Fibroblast of the conjunctiva (primary cell): ENCODE measurements around the gene UBE2J1.
"Not testable (repeated sequence)": the region's sequence is repeated elsewhere in the genome, so short reads cannot be mapped to it uniquely, and the experiment has no call there.

Experiments
- DNase-seq: peaks from one replicate; pipeline ENCODE4 v3.0.0-alpha.2; 2010; ENCODE audit warnings: low read depth

The UBE2J1 gene, protein sequence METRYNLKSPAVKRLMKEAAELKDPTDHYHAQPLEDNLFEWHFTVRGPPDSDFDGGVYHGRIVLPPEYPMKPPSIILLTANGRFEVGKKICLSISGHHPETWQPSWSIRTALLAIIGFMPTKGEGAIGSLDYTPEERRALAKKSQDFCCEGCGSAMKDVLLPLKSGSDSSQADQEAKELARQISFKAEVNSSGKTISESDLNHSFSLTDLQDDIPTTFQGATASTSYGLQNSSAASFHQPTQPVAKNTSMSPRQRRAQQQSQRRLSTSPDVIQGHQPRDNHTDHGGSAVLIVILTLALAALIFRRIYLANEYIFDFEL

DNA sequence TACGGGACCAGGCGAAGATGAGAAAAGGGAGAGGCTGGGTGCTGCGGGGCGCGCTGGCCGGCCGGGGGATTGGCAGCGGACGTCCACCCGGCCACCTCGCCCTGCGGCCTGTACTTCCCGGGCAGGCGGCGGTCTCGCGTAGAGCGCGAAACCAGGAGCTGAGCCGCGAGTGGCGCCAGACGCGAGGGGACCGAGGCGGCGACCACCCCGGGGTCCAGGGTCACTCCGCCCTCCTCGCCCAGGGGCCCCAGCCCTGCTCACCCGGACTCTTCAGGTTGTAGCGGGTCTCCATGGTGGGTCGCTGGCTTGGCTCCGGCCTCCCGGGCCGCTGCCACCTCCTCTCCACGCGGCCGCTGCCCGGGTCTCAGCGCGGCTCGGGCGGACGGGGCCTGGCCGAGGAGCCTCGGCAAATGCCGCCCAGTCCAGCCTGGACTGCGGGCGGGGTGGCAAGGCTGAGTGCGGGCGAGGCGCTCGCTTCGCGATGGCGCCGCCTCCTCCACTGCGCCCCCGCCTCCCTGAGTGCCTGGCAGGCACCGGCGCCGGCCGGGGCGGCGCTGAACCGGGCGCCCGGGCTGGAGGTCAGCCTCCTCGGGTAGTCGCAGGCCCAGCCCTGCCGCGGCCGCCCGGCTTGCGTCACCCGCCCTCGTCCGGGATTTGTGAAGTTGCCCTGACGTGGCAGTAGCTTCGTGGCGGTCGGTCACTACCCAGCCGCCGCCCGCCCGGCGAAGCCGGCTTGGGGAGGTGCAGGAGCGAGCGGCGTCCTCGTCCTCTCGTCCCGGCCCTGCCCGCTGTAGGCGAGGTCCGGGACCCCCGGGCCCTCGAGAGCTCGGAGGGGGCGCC is at the start of gene UBE2J1:
Gene UBE2J1, minus strand, starts transcription at position 445 of the 840 bp plus-strand sequence. Its CDS starts 153 bp downstream, at position 292.
- peak; percentile 88 for DNase-seq

DNA sequence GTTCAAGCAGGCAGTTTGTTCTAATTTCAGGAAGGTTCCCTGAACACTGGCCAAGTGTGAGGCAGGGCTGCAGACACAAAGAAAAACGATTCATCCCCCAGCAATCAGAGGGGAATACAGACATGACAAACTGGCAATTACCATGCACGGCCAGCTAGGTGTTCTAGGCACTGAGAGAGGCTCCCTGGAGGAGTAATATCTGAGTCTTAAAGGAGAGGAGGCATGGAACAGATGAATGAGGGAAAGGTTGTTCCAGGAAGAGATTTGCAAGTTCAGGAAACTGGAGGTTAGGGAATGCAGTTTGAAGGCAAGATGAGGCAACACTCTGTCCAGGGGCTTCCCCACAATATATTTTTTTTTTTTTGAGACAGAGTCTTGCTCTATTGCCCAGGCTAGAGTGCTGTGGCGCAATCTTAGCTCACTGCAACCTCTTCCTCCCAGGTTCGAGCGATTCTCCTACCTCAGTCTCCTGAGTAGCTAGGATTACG is 48.4 kb upstream of the UBE2J1 start:
- no peak for DNase-seq

DNA sequence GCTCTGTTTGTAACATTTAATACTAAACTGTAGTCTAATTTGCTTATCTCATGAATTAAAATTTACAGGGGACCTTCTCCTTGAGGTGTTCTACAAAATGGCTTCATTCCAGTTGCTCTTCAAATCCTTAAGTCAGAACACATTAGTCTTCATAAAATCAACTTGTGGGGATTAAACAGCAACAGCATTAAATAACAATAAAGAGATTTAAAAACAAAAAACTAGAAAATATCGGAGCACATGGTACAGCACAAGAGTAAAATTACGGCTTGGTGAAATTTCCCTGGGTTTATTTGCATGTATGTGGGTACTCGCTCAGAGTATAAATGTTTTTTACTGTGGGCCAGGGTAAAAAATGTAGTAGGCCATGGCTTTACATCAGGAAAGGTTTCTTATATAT is 47.5 kb upstream of the UBE2J1 start:
- no peak for DNase-seq

DNA sequence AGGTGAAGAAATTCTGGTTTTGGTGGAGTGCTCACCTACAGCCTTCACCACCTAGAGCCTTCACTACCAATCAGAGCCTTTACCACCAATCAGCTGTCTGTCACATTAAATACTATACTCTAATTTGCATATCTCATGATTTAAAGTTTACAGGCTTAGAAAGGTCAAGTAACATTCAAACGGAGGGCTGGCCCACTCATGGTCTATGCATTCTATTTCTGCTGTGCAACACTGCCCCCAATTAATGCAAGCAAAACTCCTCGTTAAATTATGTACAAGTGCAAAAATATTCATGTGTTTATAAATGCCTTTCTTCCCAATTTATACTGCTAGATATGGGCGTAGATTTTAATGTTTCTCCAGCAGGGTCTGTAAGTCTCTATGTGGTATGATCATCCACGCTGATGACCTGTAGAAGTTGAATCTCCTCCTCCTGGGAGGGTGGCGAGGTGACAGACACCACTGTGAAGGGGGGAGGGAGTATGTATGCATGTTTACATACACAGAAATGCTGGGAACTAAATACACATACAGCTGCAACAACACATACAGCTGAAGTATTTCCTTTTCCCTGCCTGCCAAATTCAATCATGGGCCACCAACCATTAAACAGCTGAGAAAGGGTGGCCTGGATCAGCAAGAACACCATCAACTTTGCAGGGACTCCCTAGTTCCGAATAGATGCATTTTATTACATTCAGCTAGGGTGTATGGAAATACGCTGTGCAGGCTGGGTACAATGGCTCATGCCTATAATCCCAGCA is 46.4 kb upstream of the UBE2J1 start:
- DNase-seq: no peak

DNA sequence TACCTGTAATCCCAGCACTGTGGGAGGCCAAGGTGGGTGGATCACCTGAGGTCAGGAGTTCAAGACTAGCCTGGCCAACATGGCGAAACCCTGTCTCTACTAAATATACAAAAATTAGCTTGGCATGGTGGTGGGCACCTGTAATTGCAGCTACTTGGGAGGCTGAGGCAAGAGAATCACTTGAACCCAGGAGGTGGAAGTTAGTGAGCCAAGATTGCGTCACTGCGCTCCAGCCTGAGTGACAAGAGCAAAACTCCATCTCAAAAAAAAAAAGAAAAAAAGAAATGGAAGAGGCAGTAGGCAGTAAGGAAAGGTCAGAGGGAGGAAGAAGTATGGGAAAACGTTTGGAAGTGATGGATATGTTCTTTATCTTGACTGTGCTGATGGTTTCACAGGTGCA is 45.4 kb upstream of the UBE2J1 start:
- not testable (repeated sequence) for DNase-seq

DNA sequence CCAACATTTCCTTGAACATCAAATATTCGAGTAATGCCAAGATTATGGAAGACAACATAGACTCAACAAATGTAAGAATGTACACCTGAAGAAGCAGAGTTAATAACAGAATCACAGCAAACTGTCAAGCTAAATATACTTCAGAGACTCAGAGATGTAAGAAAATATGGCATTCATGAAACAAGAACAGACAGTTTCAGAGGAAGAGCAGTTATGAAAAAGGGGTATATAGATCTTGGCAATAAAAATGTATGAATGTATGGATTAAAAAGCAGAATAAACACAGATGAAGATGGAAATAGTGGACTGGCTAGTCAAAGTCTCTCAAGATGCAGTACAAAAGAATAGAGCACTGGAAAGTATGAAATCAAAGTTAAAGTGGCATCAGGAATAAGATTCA is 41.1 kb upstream of the UBE2J1 start:
- DNase-seq: no peak

DNA sequence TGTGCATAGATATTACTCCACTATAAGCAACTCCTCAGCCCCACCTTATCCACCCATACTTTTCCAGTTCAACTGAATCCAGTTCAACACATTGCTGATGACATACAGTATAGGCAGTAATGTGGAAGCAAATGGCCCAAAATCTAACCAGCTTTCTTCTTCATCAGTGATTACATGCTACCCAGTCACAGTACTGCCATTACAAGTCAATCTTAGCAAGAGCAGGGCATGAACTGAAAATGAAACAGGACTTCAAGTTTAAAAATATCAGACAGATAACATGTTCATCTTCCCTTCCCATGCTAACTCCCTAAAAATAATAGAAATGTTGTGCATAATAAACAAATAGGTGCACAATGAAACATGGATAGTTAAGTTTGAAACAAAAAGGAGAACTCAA is 40.3 kb upstream of the UBE2J1 start:
- no peak for DNase-seq

DNA sequence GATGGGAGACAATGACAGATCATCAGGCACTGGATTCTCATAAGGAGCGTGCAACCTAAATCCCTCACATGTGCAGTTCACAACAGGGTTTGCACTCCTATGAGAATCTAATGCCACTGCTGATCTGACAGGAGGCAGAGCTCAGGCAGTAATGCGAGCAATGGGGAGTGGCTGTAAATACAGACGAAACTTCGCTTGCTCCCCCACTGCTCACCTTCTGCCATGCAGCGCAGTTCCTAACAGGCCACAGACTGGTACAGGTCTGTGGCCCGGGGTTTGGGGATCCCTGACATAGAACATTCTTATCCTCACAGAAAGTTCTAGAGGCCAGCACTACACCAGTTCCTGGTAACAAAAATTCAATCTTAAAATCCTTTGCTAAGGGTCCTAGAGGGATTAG is 36.3 kb upstream of the UBE2J1 start:
- DNase-seq: no peak

DNA sequence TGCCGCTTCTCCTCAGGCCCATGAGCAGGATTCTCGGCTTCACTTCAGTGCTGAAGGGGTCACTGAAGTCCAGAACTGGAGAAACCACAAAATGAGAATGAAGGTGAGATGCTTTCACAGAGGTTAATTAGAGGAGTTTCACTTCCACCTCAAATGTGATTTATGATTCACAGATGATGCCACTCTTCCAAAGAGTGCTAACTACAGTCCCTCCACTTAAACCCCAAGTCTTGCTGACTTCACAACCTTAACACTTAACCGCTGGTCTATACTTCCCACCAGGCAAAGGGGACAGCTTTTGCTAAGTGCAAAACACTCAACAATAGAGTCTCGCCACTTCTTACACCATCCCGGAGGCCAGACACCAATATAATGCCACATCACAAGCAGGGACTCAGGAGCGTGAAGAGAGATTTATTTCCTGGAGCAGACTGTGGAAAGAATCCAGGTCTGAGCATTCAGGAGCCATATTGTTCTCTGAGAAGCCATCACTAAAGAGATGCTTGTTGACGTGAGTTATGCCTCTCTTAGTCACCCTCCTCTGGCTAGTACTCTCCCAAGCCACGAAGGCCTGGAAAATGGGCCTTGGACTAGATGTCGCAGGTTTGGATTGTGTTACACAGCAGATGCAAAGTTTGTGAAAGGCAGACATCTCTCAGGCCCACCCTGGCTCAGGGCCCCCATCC is 35.1 kb upstream of the UBE2J1 start:
- no peak for DNase-seq

DNA sequence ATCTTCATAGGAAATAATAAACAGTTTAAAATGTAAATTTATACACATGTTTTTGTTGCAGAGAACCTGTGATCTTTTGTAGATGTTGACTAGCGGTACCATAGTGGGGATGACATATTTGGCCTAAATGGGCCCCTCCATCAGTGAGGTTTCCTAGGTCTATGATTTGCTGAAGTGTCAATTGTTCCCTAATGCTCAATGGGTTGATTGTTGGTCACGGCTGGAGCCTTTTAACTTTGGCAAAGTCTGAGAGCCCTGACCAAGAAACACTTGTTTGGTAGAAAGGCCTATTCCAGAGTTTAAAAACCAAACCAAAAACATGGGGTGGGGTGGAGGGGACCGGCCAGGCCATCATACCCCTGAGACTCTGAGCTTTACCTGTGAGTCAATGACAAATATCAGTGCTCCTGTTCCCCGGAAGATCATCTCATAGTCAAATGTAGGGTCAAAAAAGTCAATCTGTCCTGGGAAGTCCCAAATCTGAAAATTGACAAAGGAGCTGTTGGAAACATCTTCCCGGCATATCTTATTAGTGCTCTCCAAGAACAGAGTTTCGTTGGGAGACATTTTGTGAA is 34.5 kb upstream of the UBE2J1 start:
- DNase-seq: no peak

DNA sequence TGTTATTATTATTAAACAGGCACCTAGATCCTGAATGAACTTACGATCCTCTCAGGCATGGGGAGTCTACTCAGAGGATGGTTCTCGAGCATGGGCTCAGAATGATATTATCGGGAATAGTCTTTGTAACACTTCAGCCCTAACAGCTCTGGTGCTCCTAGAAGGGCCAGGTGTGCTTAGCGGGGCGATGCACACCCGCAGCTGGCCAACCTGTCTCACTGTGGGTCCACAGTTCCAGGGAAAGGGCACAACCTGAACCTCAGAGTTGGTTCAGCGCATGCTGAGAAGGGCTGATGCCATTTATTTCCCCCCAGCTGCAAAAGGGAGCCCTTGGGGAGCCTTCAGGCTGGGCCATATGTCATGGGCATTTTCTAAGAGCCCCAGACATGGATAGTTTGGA is 33.3 kb upstream of the UBE2J1 start:
- no peak for DNase-seq

DNA sequence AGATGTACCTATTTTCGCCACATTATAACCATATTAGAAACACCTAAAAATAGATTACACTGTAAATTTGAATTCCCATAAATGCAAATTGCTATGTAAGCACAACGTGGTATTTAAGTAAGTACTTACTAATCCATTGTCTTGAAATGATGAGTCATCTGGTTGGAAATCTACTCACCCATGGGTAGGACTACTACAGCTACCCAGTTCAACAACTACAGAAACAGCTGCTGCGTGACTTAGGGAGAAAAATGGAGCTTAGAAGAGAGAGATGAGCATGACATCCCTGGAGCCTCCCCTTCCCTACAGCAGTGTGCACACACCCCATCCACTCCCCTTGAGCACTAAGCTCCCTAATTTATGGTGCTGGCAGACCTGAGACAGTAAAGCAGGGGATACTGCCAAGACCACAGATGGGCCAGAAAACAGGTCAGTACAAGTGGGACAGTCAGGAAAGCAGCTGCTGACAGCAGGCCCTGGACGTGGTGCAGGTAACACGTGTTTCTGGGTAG is 32.7 kb upstream of the UBE2J1 start:
- DNase-seq: no peak

DNA sequence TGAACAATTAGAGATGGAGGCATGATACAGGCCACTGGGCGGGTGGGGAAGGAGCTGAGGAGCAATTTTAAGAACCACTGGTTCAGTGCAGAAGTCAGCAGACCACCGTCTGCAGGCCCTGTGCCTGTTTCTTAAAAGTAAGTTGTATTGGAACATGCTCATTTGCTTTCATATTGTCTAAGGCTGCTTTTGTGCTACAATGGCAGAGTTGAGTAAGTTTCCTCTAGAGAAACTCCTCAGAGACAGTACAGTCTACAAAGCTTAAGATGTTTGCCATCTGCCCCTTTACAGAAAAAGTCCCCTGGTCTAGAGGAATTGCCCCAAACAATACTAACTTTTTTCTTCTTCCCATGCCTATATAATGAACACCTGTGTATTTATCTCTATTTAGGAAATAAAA is 28.5 kb upstream of the UBE2J1 start:
- no peak for DNase-seq

DNA sequence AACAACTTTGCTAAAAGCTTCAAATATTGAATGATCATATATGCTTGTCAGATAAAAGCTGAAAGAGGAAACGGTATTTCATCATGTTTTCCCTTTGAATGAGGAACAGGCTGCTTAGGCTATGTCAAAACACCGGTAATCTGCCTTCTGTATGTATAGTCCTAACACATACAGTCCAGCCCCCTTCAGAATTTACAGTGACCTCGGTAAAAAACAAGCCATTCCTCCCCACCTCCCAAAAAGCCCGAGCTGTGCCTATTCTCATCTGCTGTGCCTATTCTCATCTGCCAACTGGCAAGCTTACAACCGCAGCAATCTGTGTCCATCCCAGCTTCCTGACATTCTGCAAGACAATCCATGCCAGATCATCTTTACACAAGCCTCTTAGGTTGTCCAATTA is 26.8 kb upstream of the UBE2J1 start:
- no peak for DNase-seq

DNA sequence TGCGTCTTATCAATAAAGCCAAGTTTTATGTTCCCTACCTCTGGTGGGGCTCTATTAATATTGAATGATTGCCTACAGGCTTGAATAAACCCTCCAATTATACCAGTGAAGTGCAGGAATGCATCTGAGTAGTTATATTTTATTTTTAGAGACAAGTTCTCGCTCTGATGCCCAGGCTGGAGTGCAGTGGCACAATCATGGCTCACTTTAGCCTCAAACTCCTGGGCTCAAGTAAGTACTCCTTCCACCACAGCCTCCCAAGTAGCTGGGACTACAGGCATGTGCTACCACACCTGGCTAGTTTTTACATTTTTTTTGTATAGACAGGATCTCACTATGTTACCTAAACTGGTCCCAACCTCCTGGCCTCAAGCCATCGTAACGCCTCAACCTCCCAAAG is 26.1 kb upstream of the UBE2J1 start:
- DNase-seq: no peak

DNA sequence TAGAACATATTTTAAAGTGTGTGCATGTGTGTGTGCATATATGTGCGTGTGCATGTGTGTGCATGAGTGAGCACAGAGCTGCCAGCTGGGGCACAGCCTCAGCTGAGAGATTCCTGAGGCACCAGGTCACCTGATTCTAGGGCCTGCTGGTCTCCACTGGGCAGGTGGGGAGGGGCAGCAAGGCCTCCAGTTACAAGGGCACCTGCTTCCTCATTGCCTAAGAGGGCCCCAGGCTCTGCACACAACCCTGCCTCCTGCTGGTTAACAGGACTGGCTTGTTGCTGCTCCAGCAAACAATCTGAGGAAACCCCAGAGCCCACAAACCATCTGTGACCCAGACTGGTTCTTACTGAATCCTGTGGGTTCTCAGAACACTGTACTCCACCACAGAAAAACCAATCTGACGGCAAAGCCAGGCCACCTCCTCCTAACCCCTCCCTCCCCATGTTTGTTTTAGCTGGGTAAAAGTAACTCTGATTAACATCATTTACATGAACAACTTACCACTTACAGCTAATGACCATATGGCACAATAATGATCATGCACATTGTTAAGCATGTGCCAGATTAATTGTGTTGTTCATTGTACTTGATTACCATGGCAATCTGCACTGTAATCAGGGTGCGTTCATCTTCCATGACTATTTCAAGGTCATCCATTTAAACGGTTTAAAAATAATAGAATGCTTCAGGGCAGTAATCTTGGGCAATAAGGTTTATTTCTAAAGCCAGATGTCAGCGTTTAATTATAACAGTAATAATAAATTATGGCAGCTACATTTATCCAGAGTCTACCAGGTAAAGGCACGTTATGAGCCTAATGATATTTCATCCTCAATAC is 23.1 kb upstream of the UBE2J1 start:
- DNase-seq: no peak

DNA sequence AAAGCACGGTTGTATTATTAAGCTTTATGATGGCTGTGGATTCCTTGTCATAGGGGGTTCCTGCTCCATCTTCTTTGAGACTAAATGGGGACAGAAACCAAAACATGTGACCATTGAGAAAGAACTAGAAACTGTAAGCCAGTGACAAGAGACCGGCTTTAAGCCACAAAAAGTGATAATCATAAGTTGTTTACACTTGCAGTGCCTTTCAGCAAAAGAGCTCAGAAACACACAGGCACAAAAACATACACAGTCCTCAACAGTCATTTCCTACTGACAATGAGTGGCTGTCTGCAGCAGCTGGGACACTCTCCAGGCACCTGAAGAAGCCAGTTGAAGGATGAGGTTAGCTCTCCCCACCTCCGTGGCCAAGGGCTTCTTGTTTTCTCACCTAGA is 20.0 kb upstream of the UBE2J1 start:
- DNase-seq: no peak

DNA sequence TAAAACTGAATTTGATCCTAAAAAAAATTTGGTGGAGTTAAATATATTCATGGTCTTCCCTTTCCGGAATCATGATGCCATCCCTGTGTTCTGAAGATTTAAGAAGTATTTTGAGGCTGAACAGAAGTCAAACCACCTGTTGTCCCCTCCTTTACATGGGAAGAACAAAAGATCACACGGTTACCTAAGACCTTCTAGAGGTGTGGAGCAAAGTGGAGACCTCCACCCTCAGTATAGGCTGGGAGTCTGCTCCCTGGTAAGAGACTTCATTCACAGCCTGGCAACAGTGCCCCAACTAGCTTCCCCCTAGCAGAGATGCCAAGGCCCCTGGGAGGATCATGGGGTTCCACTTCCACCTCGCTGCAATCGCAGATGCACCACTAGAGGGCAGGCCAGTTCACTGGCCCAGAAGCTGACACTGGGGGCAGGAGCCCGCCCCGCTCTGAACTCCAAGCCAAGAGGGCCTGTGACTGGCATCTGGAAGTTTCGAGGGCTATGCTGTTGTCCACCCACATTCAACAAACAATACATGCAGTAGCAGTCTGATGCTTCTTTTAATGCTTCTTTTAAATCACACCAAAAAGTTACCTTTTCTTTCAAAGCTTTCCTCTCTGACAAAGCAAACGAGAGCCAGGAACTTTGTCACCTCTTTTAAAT is 19.5 kb upstream of the UBE2J1 start:
- peak; percentile 29 for DNase-seq

DNA sequence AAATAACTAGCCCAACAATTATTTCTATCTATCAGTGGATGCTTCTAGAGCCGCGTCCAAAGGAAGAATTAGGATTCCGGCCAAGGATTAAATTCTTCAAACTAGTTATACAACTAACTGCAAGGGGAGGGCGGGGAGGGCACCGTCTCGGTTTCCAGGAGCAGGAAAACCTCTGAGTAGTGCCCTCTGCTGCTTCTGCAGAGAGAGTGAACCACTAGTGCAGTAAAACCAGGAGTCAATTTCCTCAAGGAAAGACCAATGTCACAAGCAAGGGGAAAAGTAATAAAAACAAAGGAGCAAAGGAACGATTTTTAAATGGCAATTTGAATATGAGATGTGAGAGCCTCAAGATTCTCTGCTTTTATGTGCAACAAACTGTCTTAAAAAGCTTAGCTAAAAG is 16.5 kb upstream of the UBE2J1 start:
- no peak for DNase-seq

DNA sequence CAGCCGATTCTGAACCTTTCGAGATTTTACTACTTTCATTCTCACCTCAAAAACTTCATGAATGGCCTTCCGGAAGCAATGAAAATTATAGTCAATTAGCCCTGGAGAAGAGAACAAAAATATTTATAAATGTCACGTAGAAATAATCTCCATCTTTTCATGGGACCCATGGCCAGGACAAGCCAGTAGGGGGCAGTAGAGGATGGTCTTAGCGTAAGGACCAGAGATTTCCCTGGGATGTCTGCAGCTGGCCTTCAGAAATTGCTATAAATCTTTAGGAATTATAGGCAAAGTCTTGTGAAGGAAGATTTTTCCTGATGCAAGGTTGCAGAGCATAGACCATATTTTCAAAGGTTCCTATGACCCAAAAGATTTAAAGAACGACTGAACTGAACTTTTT is 15.6 kb upstream of the UBE2J1 start:
- peak; percentile 33 for DNase-seq
